ENCODE results near the gene CACNB4. TPM values are rescaled to one million over a fixed set of nuclear protein-coding genes. Genes with fewer than 3 reads are reported as not detected.

Gene CACNB4
- total and polyA plus RNA-seq, 9 of the 15 experiments (the other 6 are each of a cell fraction or from before 2014, with no cell fraction given): 0.01 to 0.20 (median 0.04) TPM; not detected in 1

GRCh38 chr2:151936626-151937025, 162.2 kb downstream of the CACNB4 start:
- ATAC-seq (no peak), FAIRE-seq (no peak), DNase-seq (ENCODE audit: extremely low read depth in 1 of 4, low spot score in 3 of 4) (no peak)
- Histone ChIP-seq H3K9me1 (ENCODE audit: control insufficient read depth, insufficient read depth, low read length) (no peaks in the 10 kb centered on the region), H2AFZ (ENCODE audit: low read depth, low read length) (no peak overlapping the region), H3K4me1 (replicated peaks in 1 of 2; ENCODE audit: control insufficient read depth in 2 of 2, insufficient read depth in 2 of 2, low read length in 2 of 2) (no peaks in the 10 kb centered on the region), H3K9me3 (replicated peaks; ENCODE audit: control insufficient read depth, insufficient read depth, low read depth, low read length) (no peaks in the 10 kb centered on the region), H3K27ac (ENCODE audit: extremely low read depth, low read depth, low read length) (no peak overlapping the region), H3K36me3 (ENCODE audit: control insufficient read depth, insufficient read depth, low read length) (no peaks in the 10 kb centered on the region), H3K4me3 (no peak overlapping the region), H3K4me2 (ENCODE audit: insufficient read depth, low read length) (no peak overlapping the region), H3K9ac (ENCODE audit: insufficient read depth in 1 of 2, low read depth in 2 of 2, low read length in 2 of 2) (no peak overlapping the region), H3K79me2 (ENCODE audit: control insufficient read depth, insufficient read depth, low read length) (no peaks in the 10 kb centered on the region), H3K27me3 (ENCODE audit: control insufficient read depth in 2 of 2, insufficient read depth in 2 of 2, low read length in 2 of 2) (peaks cover 0 to 6% of the 10 kb centered on the region in 2 experiments; a peak in 2 of 5 replicates), H4K20me1 (replicated peaks; ENCODE audit: control insufficient read depth, insufficient read depth, low read length) (no peaks in the 10 kb centered on the region)
- peak; percentile 49 for TF ChIP-seq ATF3 (IDR thresholded peaks at IDR 0.05)
- no peak for TF ChIP-seq ATF3 (CRISPR knock-in tag; conservative IDR thresholded peaks at IDR 0.05)
- no peak for TF ChIP-seq NCOR1 (IDR thresholded peaks at IDR 0.05)
- TF ChIP-seq CEBPG (CRISPR knock-in tag; IDR thresholded peaks at IDR 0.05): no peak
- peak; percentile 30 to 38; a peak in 2 of 4 replicates for TF ChIP-seq CEBPG (tag; conservative IDR thresholded peaks at IDR 0.05 in 1 of 2, IDR thresholded peaks at IDR 0.05 in 1 of 2)
- in situ Hi-C loops (cut with MboI): no loop called here
- 3% methylated on average over 4 of the region's 4 CpGs for WGBS (ENCODE audit: insufficient coverage, low coverage, missing lambda C conversion rate)
- POLR2A ChIA-PET: interaction anchor here (0.9 kb wide), 1 partner anchor 13 kb away, joined by 3 read pairs; no protein-coding TSS in a partner anchor
- CTCF ChIA-PET (ENCODE audit: low intra/inter-chr PET ratio): no interaction called here
- BruUV-seq (replicated peaks): no TSS peak
- intact Hi-C loops (cut with micrococcal nuclease): no loop called here

All from K562 (cell line).